NCI-H2171 (cell line): ENCODE measurements around the gene TCF15.

Experiments used
- DNase-seq: peaks from one replicate; lab custom pipeline; 2025; lab: John Stamatoyannopoulos, UW

The TCF15 gene

GRCh38 chr20:611047-611842, 1.1 kb upstream of the TCF15 start:
- DNase-seq, result no peak

DNA sequence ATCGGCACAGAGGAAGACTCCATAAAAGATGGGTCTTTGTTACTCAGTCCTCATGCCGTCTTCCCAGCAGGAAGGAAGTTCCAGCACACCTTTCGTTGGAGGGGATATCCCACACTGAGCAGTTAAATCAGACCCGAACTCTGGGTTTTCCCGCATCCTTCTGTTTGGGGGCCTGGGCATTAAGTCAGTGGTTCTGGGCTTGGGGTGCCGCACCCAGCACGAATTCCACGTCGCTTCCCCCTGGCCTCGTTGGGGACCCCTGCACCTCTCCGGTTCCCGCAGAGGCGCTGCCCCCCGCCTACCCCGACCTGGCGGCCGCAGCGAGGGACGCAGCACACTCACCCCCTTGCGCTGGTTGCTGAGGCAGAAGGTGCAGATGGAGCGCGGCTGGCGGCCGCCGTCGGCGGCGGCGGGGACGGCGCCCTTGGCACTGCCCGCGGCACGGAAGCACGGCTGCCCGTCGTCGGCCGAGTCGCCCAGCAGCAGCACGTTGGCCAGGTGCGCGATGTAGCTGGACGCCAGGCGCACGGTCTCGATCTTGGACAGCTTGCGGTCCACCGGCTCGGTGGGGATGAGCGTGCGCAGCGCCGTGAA, 641 bp downstream of the TCF15 start:
- DNase-seq, result no peak

GRCh38 chr20:608970-609369, 1.1 kb downstream of the TCF15 start:
- DNase-seq, result no peak

DNA sequence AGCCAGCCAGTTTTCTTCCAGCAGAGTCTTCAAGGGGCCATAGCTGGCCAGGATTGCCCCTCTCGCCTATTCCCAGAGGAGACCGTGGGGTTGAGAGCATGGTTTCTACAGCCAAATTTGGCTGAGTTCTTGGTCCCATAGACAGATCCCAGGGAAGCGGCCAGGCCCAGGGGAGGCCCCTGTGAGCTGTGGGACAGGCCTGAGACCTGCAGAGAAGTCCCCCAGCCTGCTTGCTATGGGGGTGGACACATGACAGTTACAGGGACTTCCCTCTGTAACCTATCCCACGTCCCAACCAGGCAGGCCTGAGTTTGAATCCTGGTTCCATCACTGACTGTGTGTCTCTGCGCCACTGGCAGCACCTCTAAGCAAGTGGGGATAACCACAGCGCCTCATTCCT, 2.6 kb downstream of the TCF15 start:
- no peak for DNase-seq

- DNase-seq, result no peak
Measured at GRCh38 chr20:605237-605636, 4.9 kb downstream of the TCF15 start.

GRCh38 chr20:603116-603640, 6.9 kb downstream of the TCF15 start:
- no peak for DNase-seq

GRCh38 chr20:602111-602970, 7.8 kb downstream of the TCF15 start:
- DNase-seq, result no peak

DNA sequence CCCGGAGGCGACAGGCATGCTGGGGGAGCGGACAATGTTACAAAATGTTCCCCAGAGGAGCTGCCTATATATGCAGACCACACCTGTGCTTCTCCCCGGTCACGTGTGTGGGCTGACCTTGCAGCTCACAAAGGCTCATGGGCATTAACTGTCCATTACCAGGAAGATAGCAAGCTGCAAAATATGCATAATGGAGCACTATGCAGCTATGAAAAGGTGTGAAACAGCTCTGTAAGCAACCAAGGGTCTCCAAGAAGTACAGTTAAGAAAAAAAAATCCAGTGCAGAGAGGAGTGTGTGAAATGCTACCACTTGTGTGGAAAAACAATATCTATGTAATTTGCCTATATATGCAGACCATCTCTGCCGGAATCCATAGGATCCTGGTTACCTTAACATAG, 9.4 kb downstream of the TCF15 start:
- DNase-seq, result no peak

GRCh38 chr20:600141-600540, 10.0 kb downstream of the TCF15 start:
- DNase-seq, result no peak

GRCh38 chr20:598133-598850, 11.8 kb downstream of the TCF15 start:
- no peak for DNase-seq

- no peak for DNase-seq
Measured at GRCh38 chr20:597560-597959, 12.5 kb downstream of the TCF15 start.

GRCh38 chr20:595330-596308, 14.5 kb downstream of the TCF15 start:
- DNase-seq, result no peak

- no peak for DNase-seq
Measured at GRCh38 chr20:592506-592905, 17.6 kb downstream of the TCF15 start.

GRCh38 chr20:591941-592340, 18.2 kb downstream of the TCF15 start:
- DNase-seq, result no peak

- no peak for DNase-seq
Measured at GRCh38 chr20:588932-589672, 21.0 kb downstream of the TCF15 start.

GRCh38 chr20:588476-588875, 21.6 kb downstream of the TCF15 start:
- no peak for DNase-seq

GRCh38 chr20:584971-585301, 25.2 kb downstream of the TCF15 start:
- DNase-seq, result no peak

DNA sequence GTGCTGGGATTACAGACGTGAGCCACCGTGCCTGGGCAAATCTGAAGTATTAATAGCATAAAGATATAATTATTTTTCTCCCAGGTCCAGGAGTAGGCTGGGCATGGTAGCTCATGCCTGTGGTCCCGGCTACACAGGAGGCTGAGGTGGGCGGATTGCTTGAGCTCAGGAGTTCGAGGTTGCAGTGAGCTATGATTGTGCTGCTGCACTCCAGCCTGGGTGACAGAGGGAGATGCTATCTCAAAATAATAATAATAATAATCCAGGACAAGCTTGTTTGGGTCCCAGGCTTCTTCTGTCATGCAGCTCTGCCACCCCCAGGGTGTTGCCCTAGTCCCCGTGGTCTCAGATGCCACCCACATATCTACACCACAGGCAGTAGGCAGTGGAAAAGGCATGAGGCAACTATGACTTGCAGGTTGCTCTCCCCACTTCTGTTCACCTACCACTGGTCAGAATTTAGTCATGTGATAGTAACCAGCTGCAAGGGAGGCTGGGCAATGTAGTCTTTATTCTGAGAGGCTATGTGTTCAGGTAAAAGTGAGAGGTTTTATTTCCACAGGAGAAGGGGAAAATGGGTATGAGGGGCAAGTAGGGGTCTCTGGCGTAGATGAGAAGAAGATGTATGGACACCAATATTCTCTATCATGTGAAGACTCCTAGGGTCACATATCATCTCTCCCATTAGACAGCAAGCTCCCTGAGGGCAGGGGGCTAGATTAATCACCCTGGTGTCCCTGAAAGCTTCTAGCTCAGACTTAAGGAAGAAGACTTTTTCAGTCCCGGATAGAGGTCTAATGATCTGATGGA, 25.7 kb downstream of the TCF15 start:
- DNase-seq, result no peak

GRCh38 chr20:582204-582603, 27.9 kb downstream of the TCF15 start:
- DNase-seq, result no peak
